ENCODE measurements around the gene MXD3.

DNA sequence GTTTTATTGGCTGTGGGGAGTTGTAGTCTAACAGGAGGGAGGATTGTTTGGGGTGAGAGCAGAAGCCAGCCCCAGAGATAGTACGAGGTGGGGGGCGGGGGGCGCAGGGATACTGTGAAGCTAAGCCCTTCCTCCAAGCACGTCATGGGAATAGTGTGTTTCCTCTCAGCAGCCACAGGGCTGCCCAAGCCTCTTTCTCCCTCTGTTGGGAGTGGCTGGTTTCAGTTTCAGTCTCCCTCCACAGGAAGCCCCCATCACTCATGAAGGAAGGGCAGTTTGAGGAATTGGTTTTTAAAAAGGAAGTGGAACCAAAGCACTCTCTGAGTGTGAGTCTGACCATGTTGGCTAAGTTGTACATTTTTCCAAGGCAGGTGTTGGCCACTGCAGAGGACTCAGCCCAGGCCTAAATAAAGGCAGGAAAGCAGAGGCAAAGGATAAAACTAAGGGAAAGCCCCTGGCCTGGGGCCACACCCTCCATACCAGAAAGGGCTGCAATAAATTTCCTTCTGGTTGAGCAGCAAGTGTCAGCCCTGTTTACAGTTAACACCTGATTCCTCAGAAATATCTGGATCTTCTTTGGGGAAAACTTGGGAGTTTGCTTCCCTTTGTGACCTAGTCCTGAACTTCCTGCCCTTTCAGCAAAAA lies 11.3 kb downstream of the MXD3 start:
- TF ChIP-seq, protein P1, sequence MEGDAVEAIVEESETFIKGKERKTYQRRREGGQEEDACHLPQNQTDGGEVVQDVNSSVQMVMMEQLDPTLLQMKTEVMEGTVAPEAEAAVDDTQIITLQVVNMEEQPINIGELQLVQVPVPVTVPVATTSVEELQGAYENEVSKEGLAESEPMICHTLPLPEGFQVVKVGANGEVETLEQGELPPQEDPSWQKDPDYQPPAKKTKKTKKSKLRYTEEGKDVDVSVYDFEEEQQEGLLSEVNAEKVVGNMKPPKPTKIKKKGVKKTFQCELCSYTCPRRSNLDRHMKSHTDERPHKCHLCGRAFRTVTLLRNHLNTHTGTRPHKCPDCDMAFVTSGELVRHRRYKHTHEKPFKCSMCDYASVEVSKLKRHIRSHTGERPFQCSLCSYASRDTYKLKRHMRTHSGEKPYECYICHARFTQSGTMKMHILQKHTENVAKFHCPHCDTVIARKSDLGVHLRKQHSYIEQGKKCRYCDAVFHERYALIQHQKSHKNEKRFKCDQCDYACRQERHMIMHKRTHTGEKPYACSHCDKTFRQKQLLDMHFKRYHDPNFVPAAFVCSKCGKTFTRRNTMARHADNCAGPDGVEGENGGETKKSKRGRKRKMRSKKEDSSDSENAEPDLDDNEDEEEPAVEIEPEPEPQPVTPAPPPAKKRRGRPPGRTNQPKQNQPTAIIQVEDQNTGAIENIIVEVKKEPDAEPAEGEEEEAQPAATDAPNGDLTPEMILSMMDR (IDR thresholded peaks at IDR 0.05 in 4 of 5, conservative IDR thresholded peaks at IDR 0.05 in 1 of 5), result peak in 1 of 5 experiments; percentile 22
- TF ChIP-seq POLR2A (IDR thresholded peaks at IDR 0.05), result no peak

All from gastrocnemius medialis (tissue), 4 donors.